ENCODE results near the gene NCSTN.

The NCSTN gene

DNA sequence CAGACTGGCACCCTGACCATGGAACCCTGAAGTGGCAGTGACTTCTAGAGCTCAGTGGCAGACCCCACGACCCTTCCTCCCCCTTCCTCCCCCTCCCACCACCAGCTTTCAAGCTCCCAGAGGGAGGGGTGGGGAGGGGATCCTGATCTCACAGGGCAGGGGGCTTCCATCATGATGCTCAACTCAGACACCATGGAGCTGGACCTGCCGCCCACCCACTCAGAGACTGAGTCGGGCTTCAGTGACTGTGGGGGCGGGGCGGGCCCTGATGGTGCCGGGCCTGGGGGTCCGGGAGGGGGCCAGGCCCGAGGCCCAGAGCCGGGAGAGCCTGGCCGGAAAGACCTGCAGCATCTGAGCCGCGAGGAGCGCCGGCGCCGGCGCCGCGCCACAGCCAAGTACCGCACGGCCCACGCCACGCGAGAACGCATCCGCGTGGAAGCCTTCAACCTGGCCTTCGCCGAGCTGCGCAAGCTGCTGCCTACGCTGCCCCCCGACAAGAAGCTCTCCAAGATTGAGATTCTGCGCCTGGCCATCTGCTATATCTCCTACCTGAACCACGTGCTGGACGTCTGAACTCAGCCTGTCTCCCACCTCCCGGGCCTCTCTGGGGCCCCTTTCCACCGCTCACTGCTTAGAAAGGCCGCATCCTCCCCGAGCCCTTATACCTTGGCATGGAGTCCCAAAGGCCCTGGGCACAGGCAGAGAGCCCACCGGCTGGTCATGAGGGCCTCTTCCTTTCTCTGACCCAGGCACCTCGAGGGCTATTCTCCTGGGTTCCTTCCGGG, 27.6 kb downstream of the NCSTN start:
- no peak overlapping the region for H3K9ac ChIP-seq
- no peaks in the 10 kb centered on the region for H3K27me3 ChIP-seq (ENCODE audit: insufficient read depth, low read depth)
- no peak overlapping the region for H2AFZ ChIP-seq (ENCODE audit: low read depth)
- no peak overlapping the region for H3K27ac ChIP-seq
- no peak overlapping the region for H3K4me2 ChIP-seq
- H3K4me3 ChIP-seq (IDR thresholded peaks at IDR 0.05; ENCODE audit: insufficient read depth, low read depth, low read length), result no peak overlapping the region
- H3K79me2 ChIP-seq (ENCODE audit: insufficient read depth, low read depth), result no peaks in the 10 kb centered on the region
- H4K20me1 ChIP-seq (ENCODE audit: insufficient read depth), result no peaks in the 10 kb centered on the region
- TF ChIP-seq CTCF (conservative IDR thresholded peaks at IDR 0.05; ENCODE audit: low read depth, low read length), result no peak
- no peaks in the 10 kb centered on the region for H3K36me3 ChIP-seq (ENCODE audit: insufficient read depth)
- H3K4me1 ChIP-seq (ENCODE audit: low read depth, poor library complexity, severe bottlenecking), result no peaks in the 10 kb centered on the region

DNA sequence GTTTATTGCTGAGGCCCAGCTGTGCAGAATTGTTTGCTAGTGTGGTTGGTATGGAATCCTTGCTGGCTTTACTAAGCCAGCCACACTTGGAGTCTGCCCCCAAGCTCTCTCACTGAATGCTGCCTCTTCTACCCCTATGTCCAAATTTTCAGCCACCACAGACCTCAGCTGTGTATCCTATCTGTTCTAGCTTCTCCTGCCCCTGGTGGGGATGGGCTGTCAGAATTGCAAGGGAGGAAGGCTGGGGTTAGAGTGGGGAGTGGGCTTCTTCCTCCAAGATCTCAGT, 28.1 kb downstream of the NCSTN start:
- Histone ChIP-seq H3K36me3 (ENCODE audit: insufficient read depth) (no peaks in the 10 kb centered on the region), H2AFZ (ENCODE audit: low read depth) (no peak overlapping the region), H3K4me3 (IDR thresholded peaks at IDR 0.05; ENCODE audit: insufficient read depth, low read depth, low read length) (no peak overlapping the region), H3K27ac (no peak overlapping the region), H3K9ac (no peak overlapping the region), H3K79me2 (ENCODE audit: insufficient read depth, low read depth) (no peaks in the 10 kb centered on the region), H3K4me1 (ENCODE audit: low read depth, poor library complexity, severe bottlenecking) (no peaks in the 10 kb centered on the region), H3K27me3 (ENCODE audit: insufficient read depth, low read depth) (no peaks in the 10 kb centered on the region), H3K4me2 (no peak overlapping the region), H4K20me1 (ENCODE audit: insufficient read depth) (no peaks in the 10 kb centered on the region)
- no peak for TF ChIP-seq CTCF (conservative IDR thresholded peaks at IDR 0.05; ENCODE audit: low read depth, low read length)

GRCh38 chr1:160371756-160372155, 28.6 kb downstream of the NCSTN start:
- Histone ChIP-seq H3K27ac (no peak overlapping the region), H3K9ac (no peak overlapping the region), H4K20me1 (ENCODE audit: insufficient read depth) (no peaks in the 10 kb centered on the region), H3K4me2 (no peak overlapping the region), H2AFZ (ENCODE audit: low read depth) (no peak overlapping the region), H3K4me3 (IDR thresholded peaks at IDR 0.05; ENCODE audit: insufficient read depth, low read depth, low read length) (no peak overlapping the region), H3K4me1 (ENCODE audit: low read depth, poor library complexity, severe bottlenecking) (no peaks in the 10 kb centered on the region), H3K27me3 (ENCODE audit: insufficient read depth, low read depth) (no peaks in the 10 kb centered on the region), H3K79me2 (ENCODE audit: insufficient read depth, low read depth) (no peaks in the 10 kb centered on the region), H3K36me3 (ENCODE audit: insufficient read depth) (no peaks in the 10 kb centered on the region)
- TF ChIP-seq CTCF (conservative IDR thresholded peaks at IDR 0.05; ENCODE audit: low read depth, low read length), result no peak

DNA sequence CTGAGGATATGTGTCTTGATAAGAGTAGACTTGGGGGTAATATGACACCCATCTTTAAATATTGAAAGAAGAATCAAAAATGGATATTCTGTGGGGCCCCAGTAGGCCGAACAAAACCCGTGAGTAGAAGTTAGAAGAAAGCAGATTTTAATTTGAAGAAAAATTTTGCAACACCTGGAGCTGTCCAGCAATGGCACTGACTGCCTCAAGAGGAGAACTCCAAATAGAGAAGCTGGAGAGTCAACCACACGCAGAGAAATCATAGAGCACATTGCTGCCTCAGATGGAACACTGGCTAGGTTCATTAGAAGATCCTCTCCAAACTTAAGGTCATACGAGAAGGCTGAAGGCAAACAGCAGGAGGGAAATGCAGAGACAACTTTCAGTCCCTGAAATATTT, 30.5 kb downstream of the NCSTN start:
- Histone ChIP-seq H2AFZ (ENCODE audit: low read depth) (no peak overlapping the region), H3K27ac (no peak overlapping the region)

More for the DNA sequence above, 30.5 kb downstream of the NCSTN start:
- no peaks in the 10 kb centered on the region for H3K79me2 ChIP-seq (ENCODE audit: insufficient read depth, low read depth)
- H3K4me1 ChIP-seq (ENCODE audit: low read depth, poor library complexity, severe bottlenecking), result no peaks in the 10 kb centered on the region
- H3K9ac ChIP-seq, result no peak overlapping the region
- H3K27me3 ChIP-seq (ENCODE audit: insufficient read depth, low read depth), result no peaks in the 10 kb centered on the region
- no peaks in the 10 kb centered on the region for H4K20me1 ChIP-seq (ENCODE audit: insufficient read depth)
- no peak overlapping the region for H3K4me2 ChIP-seq
- TF ChIP-seq CTCF (conservative IDR thresholded peaks at IDR 0.05; ENCODE audit: low read depth, low read length), result no peak
- no peak overlapping the region for H3K4me3 ChIP-seq (IDR thresholded peaks at IDR 0.05; ENCODE audit: insufficient read depth, low read depth, low read length)
- H3K36me3 ChIP-seq (ENCODE audit: insufficient read depth), result no peaks in the 10 kb centered on the region
